GM18502 (cell line): ENCODE results near the gene VDAC1.

ENCODE experiments used
- ATAC-seq: cut with Tn5 transposase; IDR thresholded peaks from one replicate; pipeline ENCODE4 v1.9.1; 2021; ENCODE audit warnings: mild to moderate bottlenecking; ENCODE audit not compliant: unreplicated experiment, poor library complexity

Gene VDAC1

GRCh38 chr5:133930061-133930812, 74.5 kb downstream of the VDAC1 start:
- ATAC-seq = peak; percentile 58

GRCh38 chr5:133928587-133929393, 76.0 kb downstream of the VDAC1 start:
- no peak for ATAC-seq

GRCh38 chr5:133927300-133928180, 77.2 kb downstream of the VDAC1 start:
- no peak for ATAC-seq

- ATAC-seq = no peak
Measured at GRCh38 chr5:133926489-133927299, 78.1 kb downstream of the VDAC1 start.

- ATAC-seq = no peak
Measured at GRCh38 chr5:133925866-133926488, 78.8 kb downstream of the VDAC1 start.

- ATAC-seq = no peak
Measured at GRCh38 chr5:133925269-133925668, 79.5 kb downstream of the VDAC1 start.

- no peak for ATAC-seq
Measured at GRCh38 chr5:133924221-133924920, 80.4 kb downstream of the VDAC1 start.

GRCh38 chr5:133921979-133922378, 82.8 kb downstream of the VDAC1 start:
- no peak for ATAC-seq
